CD4-positive, alpha-beta memory T cell (primary cell): Measurements from ENCODE around the gene CFD. TPM values are rescaled to one million over a fixed set of nuclear protein-coding genes. Genes with fewer than 3 reads are reported as not detected.
"Not testable (repeated sequence)": the region's sequence is repeated elsewhere in the genome, so short reads cannot be mapped to it uniquely, and the experiment has no call there.

Source experiments
- CTCF ChIA-PET: fragments of 350-600 bp; sonication (Branson Sonifier 250); formaldehyde crosslinking; loops from one replicate; lab custom pipeline; 2021; ENCODE audit warnings: inconsistent platforms; ENCODE audit not compliant: partially characterized antibody; lab: Charles Lee
- POLR2A ChIA-PET: fragments of 350-600 bp; sonication (Branson Sonifier 250); formaldehyde crosslinking; loops from one replicate; lab custom pipeline; 2021; ENCODE audit not compliant: partially characterized antibody; lab: Charles Lee
- DNase-seq, 5 donors: peaks; one replicate each; pipeline versions ENCODE4 v3.0.0 to v3.0.0-alpha.2; 2020 to 2022; ENCODE audit warnings: mixed read lengths in 1 of 5
- H3K27ac ChIP-seq: one replicate; pipeline ENCODE4 v1.7.0; 2013; ENCODE audit warnings: low read depth, low read length
- H3K27me3 ChIP-seq: 2 replicates; pipeline ENCODE4 v1.7.0; 2013; ENCODE audit warnings: mild to moderate bottlenecking, low read length, moderate library complexity; ENCODE audit not compliant: insufficient read depth
- H3K36me3 ChIP-seq: 2 replicates; pipeline ENCODE4 v1.7.0; 2013; ENCODE audit warnings: mild to moderate bottlenecking, low read length, moderate library complexity; ENCODE audit not compliant: insufficient read depth
- H3K4me1 ChIP-seq: 2 replicates; pipeline ENCODE4 v1.7.0; 2013; ENCODE audit warnings: mild to moderate bottlenecking, low read length, moderate library complexity; ENCODE audit not compliant: insufficient read depth
- H3K4me3 ChIP-seq, 2 donors: one replicate each; pipeline ENCODE4 v1.7.0; 2013; ENCODE audit warnings: low read length in 2 of 2, mild to moderate bottlenecking in 1 of 2
- H3K9me3 ChIP-seq, 2 donors: one replicate each; pipeline ENCODE4 v1.7.0; 2013; ENCODE audit warnings: low read length in 2 of 2, control low read depth in 1 of 2; ENCODE audit not compliant: control insufficient read depth in 1 of 2
- H3K27ac Mint-ChIP-seq, 7 donors: one replicate each; pipeline ENCODE4 v1.8.0; 2020 to 2021; ENCODE audit warnings: mixed read lengths in 7 of 7, mild to moderate bottlenecking in 6 of 7, inconsistent platforms in 3 of 7, moderate library complexity in 3 of 7
- H3K27me3 Mint-ChIP-seq, 2 donors: one replicate each; pipeline ENCODE4 v1.8.0; 2020 to 2021; ENCODE audit warnings: mixed read lengths in 2 of 2
- H3K36me3 Mint-ChIP-seq, 2 donors: one replicate each; pipeline ENCODE4 v1.8.0; 2020 to 2021; ENCODE audit warnings: mixed read lengths in 2 of 2, inconsistent platforms in 1 of 2, mild to moderate bottlenecking in 1 of 2
- H3K4me1 Mint-ChIP-seq, 4 donors: one replicate each; pipeline ENCODE4 v1.8.0; 2020 to 2021; ENCODE audit warnings: mixed read lengths in 4 of 4, mild to moderate bottlenecking in 1 of 4
- H3K4me3 Mint-ChIP-seq, 8 donors: one replicate each; pipeline ENCODE4 v1.8.0; 2020 to 2021; ENCODE audit warnings: mixed read lengths in 8 of 8, mild to moderate bottlenecking in 7 of 8, moderate library complexity in 6 of 8, inconsistent platforms in 3 of 8
- H3K9me3 Mint-ChIP-seq, 8 donors: one replicate each; pipeline ENCODE4 v1.8.0; 2020 to 2021; ENCODE audit warnings: mixed read lengths in 8 of 8, mild to moderate bottlenecking in 5 of 8, inconsistent platforms in 3 of 8, moderate library complexity in 1 of 8
- intact Hi-C: fragments of 100-400 bp; cut with micrococcal nuclease; formaldehyde crosslinking; loops from one replicate; pipeline ENCODE4 v1.15.1; 2023
- polyA plus RNA-seq, 2 donors: library from polyadenylated mRNA; unstranded; fragments of 300-500 nt; fragmentation: Illumina TruSeq; gene quantifications; one replicate each; pipeline ENCODE4 v1.2.3, GENCODE V29; 2021
- total RNA-seq, 2 experiments: library from RNA; stranded (reverse); gene quantifications; one replicate each; pipeline ENCODE4 v1.2.3, GENCODE V29; 2021

Gene CFD
- total and polyA plus RNA-seq, 4 experiments from 2014 or later: 0.91 to 4.8 (median 1.1) TPM; not detected in 1

GRCh38 chr19:887599-887998 is 28.1 kb downstream of the CFD start:
- Histone ChIP-seq H3K9me3 (no peaks in the 10 kb centered on the region), H3K36me3 (peaks cover 27% of the 10 kb centered on the region), H3K27me3 (no peaks in the 10 kb centered on the region), H3K4me1 (peaks cover 26% of the 10 kb centered on the region), H3K27ac (no peak overlapping the region), H3K4me3 (no peak overlapping the region)
- Mint-ChIP-seq H3K27me3 (no peaks in the 10 kb centered on the region), H3K27ac (peak overlapping the region in 2 of 7 donors; percentile 50 to 95), H3K4me3 (peak overlapping the region in 1 of 8 donors; percentile 29), H3K36me3 (peaks cover 0 to 26% of the 10 kb centered on the region in 2 donors), H3K9me3 (no peaks in the 10 kb centered on the region), H3K4me1 (peaks cover 0 to 29% (median 3%) of the 10 kb centered on the region in 4 donors)
- ChIA-PET POLR2A (no interaction called here), CTCF (interaction anchor here (1.3 kb wide), 1 partner anchor 24 kb away, joined by 4 read pairs; no protein-coding TSS in a partner anchor)
- DNase-seq: no peak
- intact Hi-C loops: no loop called here

- CTCF ChIA-PET: interaction anchor here (0.5 to 1.3 kb wide), 3 partner anchors 25 to 96 kb away, joined by 3 to 4 read pairs (median 3); no protein-coding TSS in a partner anchor
- peaks cover 22% of the 10 kb centered on the region for H3K36me3 ChIP-seq
Measured at GRCh38 chr19:888581-889385, 29.3 kb downstream of the CFD start.

GRCh38 chr19:889662-890295 is 30.3 kb downstream of the CFD start:
- H3K9me3 Mint-ChIP-seq: peaks cover 0 to 6% (median 0%) of the 10 kb centered on the region in 8 donors
- no peak for DNase-seq
- Histone ChIP-seq H3K4me3 (no peak overlapping the region), H3K27me3 (no peaks in the 10 kb centered on the region), H3K27ac (no peak overlapping the region), H3K9me3 (no peaks in the 10 kb centered on the region), H3K36me3 (peaks cover 18% of the 10 kb centered on the region), H3K4me1 (peaks cover 39% of the 10 kb centered on the region)
- H3K27me3 Mint-ChIP-seq: peaks cover 0 to 3% of the 10 kb centered on the region in 2 donors
- peaks cover 5 to 45% (median 10%) of the 10 kb centered on the region in 4 donors for H3K4me1 Mint-ChIP-seq
- peaks cover 0 to 25% of the 10 kb centered on the region in 2 donors for H3K36me3 Mint-ChIP-seq
- ChIA-PET CTCF (interaction anchor here (0.5 kb wide), 1 partner anchor 32 kb away, joined by 3 read pairs; no protein-coding TSS in a partner anchor), POLR2A (interaction anchor here (0.6 to 1.3 kb wide), 2 partner anchors 16 to 30 kb away, joined by 3 to 4 read pairs; no protein-coding TSS in a partner anchor)
- H3K27ac Mint-ChIP-seq: peak overlapping the region in 2 of 7 donors; percentile 87 to 95
- intact Hi-C loops: no loop called here
- peak overlapping the region in 4 of 8 donors; percentile 23 to 74 (median 34) for H3K4me3 Mint-ChIP-seq

More at GRCh38 chr19:888581-889385, 29.3 kb downstream of the CFD start:
- Mint-ChIP-seq H3K27ac (peak overlapping the region in 4 of 7 donors; percentile 68 to 95 (median 80)), H3K27me3 (peaks cover 0 to 3% of the 10 kb centered on the region in 2 donors), H3K4me1 (peaks cover 5 to 38% (median 10%) of the 10 kb centered on the region in 4 donors), H3K36me3 (peaks cover 0 to 28% of the 10 kb centered on the region in 2 donors), H3K4me3 (peak overlapping the region in 6 of 8 donors; percentile 59 to 80 (median 72)), H3K9me3 (peaks cover 0 to 6% (median 0%) of the 10 kb centered on the region in 8 donors)
- Histone ChIP-seq H3K9me3 (no peaks in the 10 kb centered on the region), H3K4me3 (no peak overlapping the region), H3K4me1 (peaks cover 33% of the 10 kb centered on the region), H3K27ac (peak overlapping the region; percentile 25), H3K27me3 (no peaks in the 10 kb centered on the region)
- POLR2A ChIA-PET: interaction anchor here (0.6 to 1.3 kb wide), 2 partner anchors 15 to 31 kb away, joined by 3 to 4 read pairs; no protein-coding TSS in a partner anchor
- intact Hi-C loops: no loop called here
- peak in 2 of 5 donors; percentile 68 to 73 for DNase-seq

GRCh38 chr19:890831-891230 is 31.4 kb downstream of the CFD start:
- H3K27me3 ChIP-seq: no peaks in the 10 kb centered on the region
- Mint-ChIP-seq H3K4me1 (peaks cover 7 to 47% (median 11%) of the 10 kb centered on the region in 4 donors), H3K27ac (peak overlapping the region in 3 of 7 donors; percentile 32 to 77 (median 63)), H3K36me3 (peaks cover 0 to 21% of the 10 kb centered on the region in 2 donors), H3K27me3 (peaks cover 0 to 3% of the 10 kb centered on the region in 2 donors), H3K4me3 (peak overlapping the region; percentile 41 to 78 (median 67)), H3K9me3 (peaks cover 0 to 6% (median 0%) of the 10 kb centered on the region in 8 donors)
- ChIA-PET CTCF (no interaction called here), POLR2A (no interaction called here)
- peaks cover 15% of the 10 kb centered on the region for H3K36me3 ChIP-seq
- no peak overlapping the region for H3K27ac ChIP-seq
- H3K4me3 ChIP-seq: no peak overlapping the region
- no peaks in the 10 kb centered on the region for H3K9me3 ChIP-seq
- intact Hi-C loops: no loop called here
- no peak for DNase-seq
- peaks cover 39% of the 10 kb centered on the region for H3K4me1 ChIP-seq

- Mint-ChIP-seq H3K27ac (peak overlapping the region in 5 of 7 donors; percentile 38 to 100 (median 78)), H3K4me1 (peaks cover 7 to 51% (median 11%) of the 10 kb centered on the region in 4 donors), H3K36me3 (peaks cover under 1 to 24% of the 10 kb centered on the region in 2 donors), H3K4me3 (peak overlapping the region; percentile 79 to 87 (median 84))
- peaks cover 38% of the 10 kb centered on the region for H3K4me1 ChIP-seq
- intact Hi-C loops, H3K9me3 Mint-ChIP-seq, H3K27ac ChIP-seq, H3K27me3 ChIP-seq, CTCF ChIA-PET, H3K9me3 ChIP-seq, DNase-seq, H3K27me3 Mint-ChIP-seq: not testable (repeated sequence)
- peak overlapping the region in 1 of 2 donors; percentile 76 for H3K4me3 ChIP-seq
- peaks cover 11% of the 10 kb centered on the region for H3K36me3 ChIP-seq
- POLR2A ChIA-PET: interaction anchor here (8.9 kb wide), 1 partner anchor 16 kb away, joined by 252 read pairs; no protein-coding TSS in a partner anchor
Measured at GRCh38 chr19:891421-892200, 32.1 kb downstream of the CFD start.

GRCh38 chr19:892243-892893 is 32.9 kb downstream of the CFD start:
- intact Hi-C loops: no loop called here
- Mint-ChIP-seq H3K4me1 (peaks cover 7 to 47% (median 11%) of the 10 kb centered on the region in 4 donors), H3K9me3 (peaks cover 0 to 6% (median 0%) of the 10 kb centered on the region in 8 donors), H3K27me3 (peaks cover 0 to 3% of the 10 kb centered on the region in 2 donors), H3K27ac (peak overlapping the region; percentile 38 to 100 (median 88)), H3K36me3 (peaks cover 5 to 26% of the 10 kb centered on the region in 2 donors), H3K4me3 (peak overlapping the region; percentile 79 to 87 (median 84))
- H3K4me1 ChIP-seq: peaks cover 33% of the 10 kb centered on the region
- peak overlapping the region; percentile 36 to 76 for H3K4me3 ChIP-seq
- peak overlapping the region; percentile 80 for H3K27ac ChIP-seq
- H3K36me3 ChIP-seq: peaks cover 18% of the 10 kb centered on the region
- ChIA-PET CTCF (interaction anchor here (0.7 to 2.7 kb wide), 7 partner anchors 12 to 29 kb away, joined by 3 to 17 read pairs (median 5); no protein-coding TSS in a partner anchor), POLR2A (interaction anchor here (0.7 to 8.9 kb wide), 17 partner anchors 10 to 377 kb away, joined by 3 to 252 read pairs (median 7); partner anchors contain the start of genes CIRBP, KISS1R, R3HDM4 and WDR18)
- H3K27me3 ChIP-seq: no peaks in the 10 kb centered on the region
- no peaks in the 10 kb centered on the region for H3K9me3 ChIP-seq
- DNase-seq: no peak
